ENCODE measurements around the gene CAPZA1.
"Not testable (repeated sequence)": the region's sequence is repeated elsewhere in the genome, so short reads cannot be mapped to it uniquely, and the experiment has no call there.

The CAPZA1 gene

GRCh38 chr1:112636597-112637253 is 17.1 kb downstream of the CAPZA1 start:
- peak; percentile 71 for ATAC-seq
- TF ChIP-seq ESRRG (CRISPR knock-in tag; IDR thresholded peaks at IDR 0.05) (no peak), ZFP30 (CRISPR knock-in tag; IDR thresholded peaks at IDR 0.05) (no peak), TOX (CRISPR knock-in tag; IDR thresholded peaks at IDR 0.05; ENCODE audit: borderline replicate concordance) (no peak), TSHZ2 (CRISPR knock-in tag; IDR thresholded peaks at IDR 0.05) (no peak), ZC3H10 (CRISPR knock-in tag; IDR thresholded peaks at IDR 0.05) (no peak), ISL1 (CRISPR knock-in tag; IDR thresholded peaks at IDR 0.05) (peak; percentile 27; the same call in 1 of the 2 replicates), RARB (CRISPR knock-in tag; IDR thresholded peaks at IDR 0.05) (no peak)

GRCh38 chr1:112637254-112638109 is 17.9 kb downstream of the CAPZA1 start:
- TF ChIP-seq ESRRG (CRISPR knock-in tag; IDR thresholded peaks at IDR 0.05) (no peak), ZNF565 (CRISPR knock-in tag; conservative IDR thresholded peaks at IDR 0.05; ENCODE audit: low read depth) (no peak), BACH2 (CRISPR knock-in tag; IDR thresholded peaks at IDR 0.05; ENCODE audit: borderline replicate concordance) (no peak), ISL1 (CRISPR knock-in tag; IDR thresholded peaks at IDR 0.05) (no peak), ZNF8 (CRISPR knock-in tag; IDR thresholded peaks at IDR 0.05) (no peak), ZFP30 (CRISPR knock-in tag; IDR thresholded peaks at IDR 0.05) (no peak), ZFP3 (CRISPR knock-in tag; IDR thresholded peaks at IDR 0.05) (no peak)
- ATAC-seq: peak; percentile 78

DNA sequence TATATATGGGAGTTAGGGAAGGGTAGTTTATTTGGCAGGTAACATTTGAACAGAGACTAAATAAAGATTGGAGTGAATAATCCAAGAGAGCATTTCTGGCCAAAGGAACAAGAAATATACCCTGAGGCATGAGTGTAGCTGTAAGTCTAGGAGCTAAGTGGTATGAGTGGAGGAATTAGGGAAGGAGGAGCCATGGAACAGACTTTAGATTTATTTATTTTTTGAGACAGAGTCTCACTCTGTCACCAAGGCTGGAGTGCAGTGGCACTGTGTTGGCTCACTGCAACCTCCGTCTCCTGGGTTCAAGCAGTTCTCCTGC is 18.4 kb downstream of the CAPZA1 start:
- TF ChIP-seq ISL1 (CRISPR knock-in tag; IDR thresholded peaks at IDR 0.05) (no peak), TOX (CRISPR knock-in tag; IDR thresholded peaks at IDR 0.05; ENCODE audit: borderline replicate concordance) (no peak), ZNF565 (CRISPR knock-in tag; conservative IDR thresholded peaks at IDR 0.05; ENCODE audit: low read depth) (no peak), TSHZ2 (CRISPR knock-in tag; IDR thresholded peaks at IDR 0.05) (no peak), CSDC2 (CRISPR knock-in tag; IDR thresholded peaks at IDR 0.05) (no peak), GLIS3 (CRISPR knock-in tag; IDR thresholded peaks at IDR 0.05) (no peak), OSR1 (CRISPR knock-in tag; IDR thresholded peaks at IDR 0.05) (no peak), ZC3H10 (CRISPR knock-in tag; IDR thresholded peaks at IDR 0.05) (no peak), ZNF8 (CRISPR knock-in tag; IDR thresholded peaks at IDR 0.05) (no peak), CREB5 (CRISPR knock-in tag; IDR thresholded peaks at IDR 0.05; ENCODE audit: low read depth) (no peak), CSRNP3 (CRISPR knock-in tag; IDR thresholded peaks at IDR 0.05) (no peak), ZFP3 (CRISPR knock-in tag; IDR thresholded peaks at IDR 0.05) (no peak), ZFP30 (CRISPR knock-in tag; IDR thresholded peaks at IDR 0.05) (no peak), ESRRG (CRISPR knock-in tag; IDR thresholded peaks at IDR 0.05) (no peak), TCF4 (CRISPR knock-in tag; IDR thresholded peaks at IDR 0.05; ENCODE audit: borderline replicate concordance) (no peak), ARNTL (CRISPR knock-in tag; IDR thresholded peaks at IDR 0.05; ENCODE audit: borderline replicate concordance, low read depth) (no peak), PPARA (CRISPR knock-in tag; IDR thresholded peaks at IDR 0.05; ENCODE audit: borderline replicate concordance) (no peak)
- no peak for ATAC-seq

DNA sequence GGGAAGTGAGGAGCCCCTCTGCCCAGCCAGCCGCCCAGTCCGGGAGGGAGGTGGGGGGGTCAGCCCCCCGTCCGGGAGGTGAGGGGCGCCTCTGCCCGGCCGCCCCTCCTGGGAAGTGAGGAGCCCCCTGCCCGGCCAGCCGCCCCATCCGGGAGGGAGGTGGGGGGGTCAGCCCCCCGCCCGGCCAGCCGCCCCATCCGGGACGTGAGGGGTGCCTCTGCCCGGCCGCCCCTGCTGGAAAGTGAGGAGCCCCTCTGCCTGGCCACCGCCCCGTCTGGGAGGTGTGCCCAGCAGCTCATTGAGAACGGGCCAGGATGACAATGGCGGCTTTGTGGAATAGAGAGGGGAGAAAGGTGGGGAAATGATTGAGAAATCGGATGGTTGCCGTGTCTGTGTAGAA is 20.8 kb downstream of the CAPZA1 start:
- not testable (repeated sequence) for ATAC-seq
